Karpas-422 (cell line): ENCODE results near the gene UHRF1. TPM values are rescaled to one million over a fixed set of nuclear protein-coding genes. Genes with fewer than 3 reads are reported as not detected.
"Not testable (repeated sequence)": the region's sequence is repeated elsewhere in the genome, so short reads cannot be mapped to it uniquely, and the experiment has no call there.

Experiments
- DNase-seq: peaks from one replicate; pipeline ENCODE4 v3.0.0-alpha.2; 2015
- H2AFZ ChIP-seq: fragments of 200-600 bp; sonication (generic); 2 replicates; pipeline ENCODE4 v1.6.1; 2014; ENCODE audit warnings: antibody characterized with exemption, low read length, mixed read lengths
- H3K27ac ChIP-seq: fragments of 200-600 bp; sonication (generic); 2 replicates; pipeline ENCODE4 v1.5.1; 2014; ENCODE audit warnings: mild to moderate bottlenecking, low read length, moderate library complexity
- H3K27me3 ChIP-seq: fragments of 200-600 bp; sonication (generic); 2 replicates; pipeline ENCODE4 v1.6.1; 2014; ENCODE audit warnings: low read length, mixed read lengths
- H3K36me3 ChIP-seq: fragments of 200-600 bp; sonication (generic); 2 replicates; pipeline ENCODE4 v1.6.1; 2014; ENCODE audit warnings: low read length, mixed read lengths; ENCODE audit not compliant: insufficient read depth
- H3K4me1 ChIP-seq: fragments of 200-600 bp; sonication (generic); 2 replicates; pipeline ENCODE4 v1.6.1; 2014; ENCODE audit warnings: mild to moderate bottlenecking, low read length, mixed read lengths
- H3K4me2 ChIP-seq: fragments of 200-600 bp; sonication (generic); 2 replicates; pipeline ENCODE4 v1.6.1; 2014; ENCODE audit warnings: low read length, low read depth, mild to moderate bottlenecking; ENCODE audit not compliant: poor library complexity, severe bottlenecking
- H3K4me3 ChIP-seq: fragments of 200-600 bp; sonication (generic); 2 replicates; pipeline ENCODE4 v1.5.1; 2014; ENCODE audit warnings: mild to moderate bottlenecking, antibody characterized with exemption, low read length, mixed read lengths
- H3K79me2 ChIP-seq: fragments of 200-600 bp; sonication (generic); 2 replicates; pipeline ENCODE4 v1.6.1; 2014; ENCODE audit warnings: mild to moderate bottlenecking, low read length, mixed read lengths
- H3K9ac ChIP-seq: fragments of 200-600 bp; sonication (generic); 2 replicates; pipeline ENCODE4 v1.6.0; 2014; ENCODE audit warnings: low read length
- H3K9me2 ChIP-seq: fragments of 200-600 bp; sonication (generic), shearing (Covaris generic); replicated peaks from 2 replicates; pipeline ENCODE4 v1.6.0; 2014; ENCODE audit warnings: mild to moderate bottlenecking, low read length, moderate library complexity; ENCODE audit not compliant: insufficient read depth
- H3K9me3 ChIP-seq: fragments of 300-700, 200-600 bp; sonication (generic); 2 replicates; pipeline ENCODE4 v1.6.1; 2014; ENCODE audit warnings: low read length, mixed read lengths
- H4K20me1 ChIP-seq: fragments of 200-600 bp; sonication (generic); 2 replicates; pipeline ENCODE4 v1.6.1; 2014; ENCODE audit warnings: mild to moderate bottlenecking, antibody characterized with exemption, low read length, low read depth; ENCODE audit not compliant: insufficient read depth
- total RNA-seq: library from RNA; depleted of rRNA; stranded (reverse); fragments of >200 nt; shearing (Covaris generic); gene quantifications from 2 replicates; pipeline ENCODE4 v1.2.3, GENCODE V29; 2014; ENCODE audit warnings: low replicate concordance

UHRF1 gene
- total RNA-seq, 1 experiment from 2014 or later: 13.6 TPM

DNA sequence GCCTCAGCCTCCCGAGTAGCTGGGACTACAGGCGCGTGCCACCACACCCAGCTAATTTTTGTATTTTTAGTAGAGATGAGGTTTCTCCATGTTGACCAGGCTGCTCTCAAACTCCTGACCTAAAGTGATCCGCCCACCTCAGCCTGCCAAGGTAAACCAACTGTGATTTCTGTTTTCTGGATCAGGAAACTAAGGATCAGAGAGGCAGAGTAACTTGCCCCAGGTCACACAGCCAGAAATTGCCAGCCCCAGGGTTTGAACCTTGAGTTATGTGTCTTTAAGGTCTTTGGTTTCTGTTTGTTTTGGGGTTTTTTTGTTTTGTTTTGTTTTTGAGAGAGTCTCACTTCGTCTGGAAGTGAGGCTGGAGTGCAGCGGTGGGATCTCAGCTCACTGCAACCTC, 37.6 kb upstream of the UHRF1 start:
- peaks cover 6% of the 10 kb centered on the region for H3K79me2 ChIP-seq
- H3K4me3 ChIP-seq: no peak overlapping the region
- no peak overlapping the region for H2AFZ ChIP-seq

DNA sequence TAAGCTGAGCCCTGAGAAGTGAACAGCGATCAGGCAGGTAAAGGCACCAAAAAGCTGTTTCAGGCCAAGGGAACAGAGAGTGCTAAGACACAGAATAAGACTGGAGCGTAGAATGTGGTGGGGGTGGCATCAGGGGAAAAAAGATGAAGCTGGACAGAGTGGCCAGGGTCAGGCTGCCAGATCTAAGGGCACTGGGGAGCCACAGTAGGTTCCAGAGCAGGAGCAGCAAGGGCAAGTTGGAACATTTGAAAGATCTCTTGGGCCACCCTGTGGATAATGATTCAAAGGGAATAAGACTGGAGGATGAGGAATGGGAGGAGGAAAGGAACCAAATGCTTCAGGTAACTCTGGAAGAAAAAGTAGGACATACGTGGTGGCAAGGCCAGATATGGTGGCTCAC, 35.4 kb upstream of the UHRF1 start:
- Histone ChIP-seq H3K27ac (no peak overlapping the region), H3K4me1 (no peaks in the 10 kb centered on the region), H3K36me3 (no peaks in the 10 kb centered on the region), H3K4me2 (no peak overlapping the region), H3K4me3 (no peak overlapping the region), H4K20me1 (no peaks in the 10 kb centered on the region), H3K9me3 (no peaks in the 10 kb centered on the region), H2AFZ (no peak overlapping the region), H3K9me2 (no peaks in the 10 kb centered on the region), H3K79me2 (no peaks in the 10 kb centered on the region), H3K27me3 (no peaks in the 10 kb centered on the region), H3K9ac (no peak overlapping the region)
- DNase-seq: no peak

More for the DNA sequence above, 37.6 kb upstream of the UHRF1 start:
- Histone ChIP-seq H3K4me1 (peaks cover 4% of the 10 kb centered on the region), H4K20me1 (no peaks in the 10 kb centered on the region), H3K9ac (no peak overlapping the region), H3K9me2 (no peaks in the 10 kb centered on the region), H3K27me3 (no peaks in the 10 kb centered on the region), H3K4me2 (no peak overlapping the region), H3K9me3 (no peaks in the 10 kb centered on the region), H3K27ac (no peak overlapping the region), H3K36me3 (no peaks in the 10 kb centered on the region)
- DNase-seq: no peak

GRCh38 chr19:4877753-4878490, 31.4 kb upstream of the UHRF1 start:
- no peaks in the 10 kb centered on the region for H3K4me1 ChIP-seq
- H3K9me2 ChIP-seq: no peaks in the 10 kb centered on the region

GRCh38 chr19:4878491-4878968, 30.8 kb upstream of the UHRF1 start:
- Histone ChIP-seq H3K36me3 (no peaks in the 10 kb centered on the region), H3K27me3 (no peaks in the 10 kb centered on the region), H3K9me3 (no peaks in the 10 kb centered on the region), H3K4me2 (no peak overlapping the region), H2AFZ (no peak overlapping the region), H3K9me2 (no peaks in the 10 kb centered on the region), H3K27ac (no peak overlapping the region), H4K20me1 (no peaks in the 10 kb centered on the region), H3K79me2 (no peaks in the 10 kb centered on the region), H3K9ac (no peak overlapping the region), H3K4me1 (no peaks in the 10 kb centered on the region), H3K4me3 (no peak overlapping the region)
- no peak for DNase-seq

More at GRCh38 chr19:4877753-4878490, 31.4 kb upstream of the UHRF1 start:
- no peak for DNase-seq
- Histone ChIP-seq H3K27ac (no peak overlapping the region), H3K4me2 (no peak overlapping the region), H3K9ac (no peak overlapping the region), H4K20me1 (no peaks in the 10 kb centered on the region), H2AFZ (no peak overlapping the region), H3K79me2 (no peaks in the 10 kb centered on the region), H3K27me3 (no peaks in the 10 kb centered on the region), H3K36me3 (no peaks in the 10 kb centered on the region), H3K9me3 (no peaks in the 10 kb centered on the region), H3K4me3 (no peak overlapping the region)

DNA sequence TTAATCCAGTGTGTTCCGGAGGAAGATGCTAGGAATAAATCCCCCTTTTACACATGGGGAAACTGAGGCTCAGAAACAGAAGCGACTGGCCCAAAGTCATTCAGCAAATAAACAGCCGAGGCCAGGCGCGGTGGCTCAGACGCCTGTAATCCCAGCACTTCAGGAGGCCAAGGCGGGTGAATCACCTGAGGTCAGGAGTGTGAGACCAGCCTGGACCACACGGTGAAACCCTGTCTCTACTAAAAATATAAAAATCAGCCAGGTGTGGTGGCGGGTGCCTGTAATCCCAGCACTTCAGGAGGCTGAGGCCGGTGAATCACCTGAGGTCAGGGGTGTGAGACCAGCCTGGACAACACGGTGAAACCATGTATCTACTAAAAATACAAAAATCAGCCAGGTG, 30.3 kb upstream of the UHRF1 start:
- Histone ChIP-seq H2AFZ (no peak overlapping the region), H3K4me1 (no peaks in the 10 kb centered on the region), H3K27ac (no peak overlapping the region), H3K4me3 (no peak overlapping the region), H3K9me3 (no peaks in the 10 kb centered on the region), H3K9me2 (no peaks in the 10 kb centered on the region), H3K9ac (no peak overlapping the region), H4K20me1 (no peaks in the 10 kb centered on the region), H3K27me3 (no peaks in the 10 kb centered on the region), H3K4me2 (no peak overlapping the region), H3K36me3 (no peaks in the 10 kb centered on the region), H3K79me2 (no peaks in the 10 kb centered on the region)
- no peak for DNase-seq

GRCh38 chr19:4882874-4883273, 26.4 kb upstream of the UHRF1 start:
- H4K20me1 ChIP-seq, H3K4me1 ChIP-seq, H3K4me3 ChIP-seq, H3K27me3 ChIP-seq, H3K27ac ChIP-seq, H3K79me2 ChIP-seq, H3K9ac ChIP-seq, H3K9me2 ChIP-seq, H2AFZ ChIP-seq, H3K36me3 ChIP-seq, H3K4me2 ChIP-seq, DNase-seq, H3K9me3 ChIP-seq: not testable (repeated sequence)

GRCh38 chr19:4884993-4885392, 24.3 kb upstream of the UHRF1 start:
- DNase-seq, H2AFZ ChIP-seq, H4K20me1 ChIP-seq, H3K9ac ChIP-seq, H3K4me3 ChIP-seq, H3K36me3 ChIP-seq, H3K79me2 ChIP-seq, H3K27ac ChIP-seq, H3K4me2 ChIP-seq, H3K4me1 ChIP-seq, H3K9me2 ChIP-seq, H3K27me3 ChIP-seq, H3K9me3 ChIP-seq: not testable (repeated sequence)

- not testable (repeated sequence) for H3K4me2 ChIP-seq, H3K9ac ChIP-seq, H3K4me1 ChIP-seq, H3K79me2 ChIP-seq, H3K4me3 ChIP-seq, H3K27me3 ChIP-seq, H2AFZ ChIP-seq, H3K36me3 ChIP-seq, H4K20me1 ChIP-seq, H3K9me3 ChIP-seq, H3K9me2 ChIP-seq, H3K27ac ChIP-seq, DNase-seq
Measured at GRCh38 chr19:4887803-4888202, 21.5 kb upstream of the UHRF1 start.
